HG02623 (cell line): ENCODE measurements around the gene RAC2.

Experiments
- ATAC-seq: cut with Tn5 transposase; IDR thresholded peaks from one replicate; pipeline ENCODE4 v1.9.1; 2021; ENCODE audit warnings: moderate library complexity; ENCODE audit not compliant: unreplicated experiment

The RAC2 gene

DNA sequence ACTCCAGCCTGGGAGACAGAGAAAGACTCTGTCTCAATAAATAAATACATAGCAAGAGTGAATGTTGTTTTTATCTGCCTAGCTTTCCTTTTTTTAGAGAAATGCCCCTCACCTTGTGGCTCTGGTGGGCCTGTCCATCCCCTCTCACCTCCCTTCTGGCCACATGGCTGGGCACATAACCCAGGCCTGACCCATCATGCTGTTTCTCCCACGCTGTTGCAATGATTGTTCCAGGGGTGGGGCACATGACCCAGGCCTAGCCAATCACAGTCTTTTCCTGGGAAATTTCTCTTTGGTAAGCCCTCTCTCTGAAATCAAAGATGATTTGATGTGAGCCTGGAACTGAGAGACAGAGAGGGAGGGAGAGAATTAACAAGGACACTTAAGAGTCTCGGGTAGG lies 32.7 kb upstream of the RAC2 start:
- no peak for ATAC-seq

DNA sequence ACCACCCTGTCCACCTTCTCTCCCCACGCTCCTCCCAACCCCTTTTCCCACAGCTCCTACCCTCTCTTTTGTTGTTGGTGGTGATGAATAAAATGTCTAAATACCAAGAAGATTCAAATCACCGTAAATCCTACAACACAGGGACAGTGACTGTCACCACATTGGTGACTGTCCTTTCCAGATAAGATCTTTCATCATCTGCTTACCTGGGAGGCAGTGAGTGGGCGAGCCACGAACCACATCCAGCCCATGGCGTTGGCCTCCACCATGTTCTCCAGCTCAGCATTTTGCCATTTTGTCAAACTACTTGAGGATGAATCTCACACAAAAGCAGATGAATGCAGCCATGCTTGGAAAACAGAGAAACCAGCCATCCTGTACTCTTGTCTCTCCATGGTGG lies 31.6 kb upstream of the RAC2 start:
- ATAC-seq, result no peak

GRCh38 chr22:37275134-37275533 lies 31.1 kb upstream of the RAC2 start:
- no peak for ATAC-seq

- no peak for ATAC-seq
Observed at GRCh38 chr22:37274380-37274862, 30.4 kb upstream of the RAC2 start.

GRCh38 chr22:37273846-37274225 lies 29.8 kb upstream of the RAC2 start:
- ATAC-seq, result no peak

DNA sequence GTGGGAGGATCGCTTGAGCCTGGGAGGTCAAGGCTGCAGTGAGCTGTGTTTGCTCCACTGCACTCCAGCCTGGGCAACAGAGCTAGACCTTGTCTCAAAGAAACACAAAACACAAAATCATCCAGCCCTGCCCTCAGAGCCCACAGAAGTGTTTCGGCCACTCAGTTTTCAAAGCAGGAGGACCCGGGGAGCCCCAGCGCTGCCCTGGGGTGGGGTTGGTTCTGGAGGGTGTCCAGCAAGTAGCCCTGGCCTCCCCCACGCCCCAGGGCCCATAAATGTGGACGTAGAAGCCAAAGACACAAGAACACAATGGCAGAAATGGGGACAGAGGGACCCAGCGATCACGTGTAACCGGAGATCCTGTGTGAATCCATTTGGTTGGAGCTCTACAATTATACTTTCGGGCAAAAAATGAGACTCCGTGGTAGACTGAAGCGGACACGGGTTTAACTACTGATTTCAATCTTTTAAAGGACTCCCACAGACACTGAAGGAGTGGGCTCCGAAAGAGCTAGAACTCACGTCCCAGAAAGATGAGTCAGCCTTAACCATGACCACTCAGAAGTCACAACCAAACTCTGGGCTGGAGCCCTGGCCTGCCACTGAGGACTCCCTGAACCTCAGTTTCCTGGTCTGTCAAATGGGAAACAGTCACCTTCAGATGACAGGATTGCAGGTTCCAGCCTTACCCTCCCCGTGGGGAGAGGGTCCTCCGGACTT lies 29.2 kb upstream of the RAC2 start:
- no peak for ATAC-seq

GRCh38 chr22:37270928-37271650 lies 27.0 kb upstream of the RAC2 start:
- ATAC-seq, result no peak

GRCh38 chr22:37269936-37270678 lies 26.0 kb upstream of the RAC2 start:
- ATAC-seq, result no peak

GRCh38 chr22:37267661-37268413 lies 23.8 kb upstream of the RAC2 start:
- ATAC-seq, result no peak

DNA sequence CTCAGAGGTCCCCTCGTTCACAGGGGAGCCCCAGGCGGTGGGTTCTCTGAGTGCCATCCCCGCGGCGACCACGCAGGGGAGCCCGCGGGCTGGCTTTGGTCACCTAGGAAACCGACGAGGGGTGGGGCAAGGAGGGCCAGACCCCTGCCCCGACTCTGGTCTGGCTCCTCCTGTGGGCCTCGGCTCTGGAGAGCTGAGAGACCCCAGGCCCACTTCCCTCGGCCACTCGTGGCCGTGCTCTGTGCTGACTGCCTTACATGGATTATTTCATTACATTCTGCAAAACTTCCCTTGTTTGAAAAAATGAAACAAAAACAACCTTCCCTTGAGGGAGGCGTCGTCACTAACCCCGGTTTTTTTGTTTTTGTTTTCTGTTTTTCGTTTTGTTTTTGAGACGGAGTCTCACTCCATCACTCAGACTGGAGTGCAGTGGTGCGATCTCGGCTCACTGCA lies 23.1 kb upstream of the RAC2 start:
- peak; percentile 60 for ATAC-seq

- no peak for ATAC-seq
Observed at GRCh38 chr22:37266581-37267134, 22.6 kb upstream of the RAC2 start.

GRCh38 chr22:37263966-37264887 lies 20.2 kb upstream of the RAC2 start:
- ATAC-seq, result no peak

- ATAC-seq, result no peak
Observed at GRCh38 chr22:37262346-37262745, 18.3 kb upstream of the RAC2 start.

DNA sequence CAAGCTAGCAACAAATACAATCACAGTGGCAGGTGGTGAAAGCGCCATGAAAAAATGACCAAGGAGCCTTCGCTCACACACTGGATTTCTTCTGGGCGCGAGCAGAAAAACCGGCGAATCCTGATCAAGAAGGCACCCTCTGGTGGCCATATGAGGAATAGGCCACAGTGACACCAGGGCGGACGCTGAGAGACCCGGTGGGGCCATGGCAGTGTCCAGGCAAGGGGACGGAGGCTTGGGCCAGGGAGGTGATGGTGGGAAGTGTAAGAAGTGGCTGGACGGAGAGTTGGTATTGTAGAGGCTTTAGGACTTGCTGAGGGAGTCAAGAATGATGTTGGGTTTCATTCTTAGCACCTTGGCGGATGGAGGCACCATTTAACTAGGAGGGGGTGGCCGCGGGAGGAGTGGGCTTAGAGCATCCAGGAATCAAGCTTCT lies 16.9 kb upstream of the RAC2 start:
- ATAC-seq, result no peak

DNA sequence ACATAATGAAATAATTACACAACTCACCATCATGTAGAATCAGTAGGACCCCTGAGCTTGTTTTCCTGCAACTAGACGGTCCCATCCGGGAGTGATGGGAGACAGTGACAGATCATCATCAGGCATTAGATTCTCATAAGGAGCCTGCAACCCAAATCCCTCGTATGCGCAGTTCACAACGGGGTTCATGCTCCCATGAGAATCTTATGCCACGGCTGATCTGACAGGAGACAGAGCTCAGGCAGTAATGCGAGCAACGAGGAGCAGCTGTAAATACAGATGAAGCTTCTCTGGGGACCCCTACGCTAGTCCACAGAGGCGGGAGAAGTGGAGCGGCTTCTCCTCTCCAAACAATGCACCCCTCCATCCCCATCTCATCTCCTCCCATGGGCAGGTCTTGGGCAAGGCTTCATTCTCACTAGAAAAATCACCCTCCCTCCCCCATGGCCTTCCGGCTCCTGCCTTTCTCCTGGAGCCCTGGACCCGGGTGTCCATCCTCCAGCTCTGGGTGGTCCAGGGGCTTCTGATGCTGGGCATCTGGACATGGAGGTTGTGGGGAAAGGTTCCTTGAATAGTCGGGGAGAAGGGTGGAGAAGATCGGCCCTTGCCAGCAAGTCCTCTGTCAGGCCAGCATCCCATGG lies 16.2 kb upstream of the RAC2 start:
- no peak for ATAC-seq

GRCh38 chr22:37259540-37260029 lies 15.5 kb upstream of the RAC2 start:
- ATAC-seq, result no peak

DNA sequence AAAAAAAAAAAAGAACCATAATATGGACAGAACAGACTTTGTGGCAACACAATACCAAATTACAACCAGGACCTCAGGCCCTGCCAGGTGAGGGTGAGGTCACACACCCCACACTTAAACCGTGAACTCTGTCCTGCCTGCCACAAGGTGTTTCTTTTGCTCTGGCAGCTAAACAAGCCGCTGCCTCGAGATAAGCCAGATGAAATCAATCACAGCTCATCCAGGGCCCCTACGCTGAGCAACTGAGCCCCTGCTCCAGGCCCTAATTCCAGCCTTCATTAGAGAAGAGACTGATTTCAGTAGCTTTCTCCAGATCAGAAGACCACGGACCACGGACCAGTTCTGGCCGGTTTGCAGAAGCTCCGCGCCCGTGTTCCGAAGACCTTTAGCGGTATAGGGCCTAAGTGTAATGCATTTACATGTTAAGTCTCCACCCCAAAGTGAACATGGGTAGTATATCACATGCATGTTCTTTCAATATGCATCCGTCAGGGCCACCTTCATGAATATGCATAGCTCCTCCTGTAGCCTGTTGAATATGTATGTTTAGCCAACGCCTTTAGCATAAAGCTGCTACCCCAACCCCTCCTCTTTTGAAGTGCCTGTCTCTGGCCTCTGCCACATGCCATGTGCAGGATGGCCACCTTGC lies 14.8 kb upstream of the RAC2 start:
- ATAC-seq, result no peak

DNA sequence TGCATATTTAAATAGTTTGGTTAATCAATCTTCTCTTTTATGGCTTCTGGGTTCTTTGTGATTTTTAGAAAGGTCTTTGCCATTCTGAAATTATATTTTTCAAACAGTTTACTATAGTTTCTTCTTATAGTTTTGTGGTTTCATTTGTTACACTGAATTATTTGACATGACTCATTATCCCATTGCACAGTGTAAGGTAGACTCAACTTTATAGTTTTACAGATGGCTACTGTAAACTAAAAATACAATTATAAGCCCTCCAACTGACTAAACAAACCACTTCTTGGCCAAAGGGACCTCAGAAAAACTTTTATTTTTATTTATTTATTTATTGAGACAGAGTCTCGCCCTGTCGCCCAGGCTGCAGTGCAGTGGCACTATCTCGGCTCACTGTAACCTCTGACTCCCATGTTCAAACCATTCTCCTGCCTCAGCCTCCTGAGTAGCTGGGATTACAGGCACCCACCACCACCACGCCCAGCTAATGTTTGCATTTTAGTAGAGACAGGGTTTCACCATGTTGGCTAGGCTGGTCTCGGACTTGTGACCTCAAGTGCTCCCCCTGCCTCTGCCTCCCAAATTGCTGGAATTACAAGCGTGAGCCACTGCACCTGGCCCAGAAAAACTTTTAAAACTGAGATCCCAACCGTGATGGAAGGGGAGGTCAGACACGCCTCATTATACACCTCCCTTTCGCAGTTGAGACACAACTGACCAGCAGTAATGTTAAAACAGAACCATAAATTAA lies 14.1 kb upstream of the RAC2 start:
- ATAC-seq, result no peak
